Endothelial cell of umbilical vein (primary cell): ENCODE data around the gene RSPH10B. TPM values are rescaled to one million over a fixed set of nuclear protein-coding genes. Genes with fewer than 3 reads are reported as not detected.
"Not testable (repeated sequence)": the region's sequence is repeated elsewhere in the genome, so short reads cannot be mapped to it uniquely, and the experiment has no call there.

Source experiments
- Bru-seq: library from RNA; stranded (reverse); fragments of 400-500 nt; gene quantifications from one replicate; lab custom pipeline; 2021; lab: Mats Ljungman, UMichigan
- BruChase-seq, 2 experiments: library from RNA; stranded (reverse); fragments of 400-500 nt; gene quantifications; one replicate each; lab custom pipeline; 2021; lab: Mats Ljungman, UMichigan
- BruUV-seq: library from RNA; stranded (reverse); fragments of 400-500 nt; replicated peaks from 2 replicates; lab custom pipeline; 2021; lab: Mats Ljungman, UMichigan
- CTCF ChIA-PET: fragments of 300-600, 350-600 bp; sonication (Branson Sonifier 250); formaldehyde crosslinking; loops from one replicate; lab custom pipeline; 2021; ENCODE audit warnings: antibody characterized with exemption, inconsistent platforms; lab: Charles Lee
- POLR2A ChIA-PET: fragments of 300-600, 350-600 bp; sonication (Branson Sonifier 250); formaldehyde crosslinking; loops from one replicate; lab custom pipeline; 2021; ENCODE audit warnings: antibody characterized with exemption, inconsistent platforms; lab: Charles Lee
- DNase-seq: peaks from one replicate; pipeline ENCODE4 v3.0.0-alpha.2; 2011; ENCODE audit warnings: low read depth, low spot score
- FAIRE-seq: peaks from 2 replicates; lab custom pipeline; 2011; peaks lifted over from hg19 to GRCh38; lab: Jason Lieb, UNC
- H2AFZ ChIP-seq: 2 replicates; pipeline ENCODE4 v1.6.0; 2012; ENCODE audit warnings: low read depth, low read length, control low read depth, inconsistent platforms
- H3K27ac ChIP-seq: 2 replicates; pipeline ENCODE4 v1.5.1; 2011; ENCODE audit warnings: low read depth, mild to moderate bottlenecking, control low read depth, low read length, moderate library complexity; ENCODE audit not compliant: insufficient read depth
- H3K27me3 ChIP-seq, 2 experiments: 2 replicates each; pipeline versions ENCODE4 v1.6.0 to v1.6.1; 2011; ENCODE audit warnings: low read length in 2 of 2, mixed read lengths in 1 of 2; ENCODE audit not compliant: control insufficient read depth in 2 of 2, insufficient read depth in 2 of 2
- H3K36me3 ChIP-seq, 2 experiments: 2 replicates in 1 of 2; 3 replicates in 1 of 2; pipeline ENCODE4 v1.5.1; 2011; ENCODE audit warnings: low read length in 2 of 2, mild to moderate bottlenecking in 1 of 2, moderate library complexity in 1 of 2; ENCODE audit not compliant: control insufficient read depth in 2 of 2, insufficient read depth in 2 of 2; ENCODE audit errors: extremely low read depth in 1 of 2
- H3K4me1 ChIP-seq: 3 replicates; pipeline ENCODE4 v1.5.1; 2011; ENCODE audit warnings: mild to moderate bottlenecking, low read length; ENCODE audit not compliant: control insufficient read depth, insufficient read depth; ENCODE audit errors: extremely low read depth
- H3K4me2 ChIP-seq: 2 replicates; pipeline ENCODE4 v1.6.1; 2011; ENCODE audit warnings: low read length, control low read depth, mixed read lengths; ENCODE audit not compliant: insufficient read depth
- H3K4me3 ChIP-seq, 3 experiments: fragments of 200-600 bp in 1 of 3; sonication (generic), shearing (Covaris generic) in 1 of 3; replicated peaks in 1 of 3; 2 replicates each; pipeline ENCODE4 v1.5.1; 2011 to 2016; ENCODE audit warnings: control low read depth in 3 of 3, low read length in 3 of 3, mild to moderate bottlenecking in 2 of 3, inconsistent platforms in 1 of 3, low read depth in 1 of 3, moderate library complexity in 1 of 3; ENCODE audit not compliant: insufficient read depth in 1 of 3
- H3K79me2 ChIP-seq: 2 replicates; pipeline ENCODE4 v1.6.0; 2012; ENCODE audit warnings: low read length, inconsistent platforms; ENCODE audit not compliant: control insufficient read depth, insufficient read depth
- H3K9ac ChIP-seq: replicated peaks from 2 replicates; pipeline ENCODE3; 2011; ENCODE audit warnings: low read length, control low read depth; ENCODE audit not compliant: insufficient read depth; ENCODE audit errors: extremely low read depth
- H3K9me1 ChIP-seq: replicated peaks from 3 replicates; pipeline ENCODE4 v1.6.0; 2011; ENCODE audit warnings: mild to moderate bottlenecking, low read length; ENCODE audit not compliant: control insufficient read depth, insufficient read depth; ENCODE audit errors: extremely low read depth
- H3K9me3 ChIP-seq: replicated peaks from 2 replicates; pipeline ENCODE4 v1.5.1; 2012; ENCODE audit warnings: low read length, inconsistent platforms; ENCODE audit not compliant: control insufficient read depth, insufficient read depth
- H4K20me1 ChIP-seq: replicated peaks from 2 replicates; pipeline ENCODE3; 2011; ENCODE audit warnings: mild to moderate bottlenecking, low read length; ENCODE audit not compliant: control insufficient read depth, insufficient read depth; ENCODE audit errors: extremely low read depth
- EZH2 ChIP-seq: IDR thresholded peaks from 2 replicates; pipeline ENCODE4 v1.6.1; 2012; ENCODE audit warnings: borderline replicate concordance, low read depth, mild to moderate bottlenecking, moderate library complexity, low read length, inconsistent platforms; ENCODE audit not compliant: severe bottlenecking
- FOS ChIP-seq: IDR thresholded peaks from 2 replicates; pipeline ENCODE4 v1.6.1; 2011; ENCODE audit warnings: mild to moderate bottlenecking, low read length, moderate library complexity, borderline replicate concordance; ENCODE audit not compliant: insufficient read depth
- GATA2 ChIP-seq: IDR thresholded peaks from 2 replicates; pipeline ENCODE4 v1.7.0; 2011; ENCODE audit warnings: low read depth, mild to moderate bottlenecking, moderate library complexity, mixed read lengths, low read length; ENCODE audit not compliant: insufficient read length, insufficient read depth
- JUN ChIP-seq: IDR thresholded peaks from 2 replicates; pipeline ENCODE4 v1.6.1; 2011; ENCODE audit warnings: borderline replicate concordance, low read depth; ENCODE audit not compliant: insufficient read length, insufficient read depth
- MYC ChIP-seq: IDR thresholded peaks from one replicate; pipeline ENCODE4 v1.6.1; 2011; ENCODE audit warnings: mild to moderate bottlenecking, low read depth, low read length
- POLR2A ChIP-seq: IDR thresholded peaks from 2 replicates; pipeline ENCODE4 v1.6.1; 2012; ENCODE audit warnings: low read depth, mild to moderate bottlenecking, control low read depth, low read length
- POLR2AphosphoS5 ChIP-seq: IDR thresholded peaks from 2 replicates; pipeline ENCODE4 v1.6.1; 2012; ENCODE audit warnings: low read depth, mild to moderate bottlenecking, control low read depth, low read length, moderate library complexity; ENCODE audit not compliant: insufficient read depth
- dilution Hi-C: fragments of 300-500 bp; cut with MboI; formaldehyde crosslinking; loops from one replicate; pipeline ENCODE4 v1.15.0; 2019; ENCODE audit warnings: low sequenced_read_pairs; ENCODE audit not compliant: extremely low pct_ligation_motif_present
- intact Hi-C: fragments of 100-400 bp; cut with micrococcal nuclease; formaldehyde crosslinking; loops from one replicate; pipeline ENCODE4 v1.10.0; 2022
- long read RNA-seq: library from polyadenylated mRNA; stranded (forward); transcript quantifications from one replicate; pipeline ENCODE4 v2.0.0, GENCODE V29; 2021
- polyA minus RNA-seq, 3 experiments: library from RNA; depleted of rRNA, polyadenylated mRNA; stranded (reverse); fragments of >200 nt; gene quantifications; 1 replicate in 1 of 3; 2 replicates in 2 of 3; pipeline ENCODE4 v1.2.3, GENCODE V29; 2011
- polyA plus RNA-seq, 4 experiments: library from polyadenylated mRNA; depleted of rRNA in 3 of 4; stranded (reverse) in 3 of 4; unstranded in 1 of 4; fragments of >200 nt; gene quantifications; 2 replicates each; pipeline versions ENCODE4 v1.2.1 to v1.2.3, GENCODE V29; 2011 to 2012; ENCODE audit warnings: missing spikeins in 1 of 4
- total RNA-seq: library from RNA; stranded (reverse); gene quantifications from 2 replicates; pipeline ENCODE4 v1.2.3, GENCODE V29; 2021
- TF ChIP-seq, protein P1 (sequence below): IDR thresholded peaks from 2 replicates; pipeline ENCODE4 v1.6.1; 2011; ENCODE audit not compliant: insufficient read depth, insufficient read length
- TF ChIP-seq, protein P2 (sequence below), 2 donors: IDR thresholded peaks; 1 replicate in 1 of 2; 2 replicates in 1 of 2; pipeline ENCODE4 v1.5.1; 2011; ENCODE audit warnings: low read length in 2 of 2, mild to moderate bottlenecking in 2 of 2, moderate library complexity in 2 of 2, control low read depth in 1 of 2, inconsistent platforms in 1 of 2, low read depth in 1 of 2; ENCODE audit not compliant: insufficient read depth in 1 of 2; ENCODE audit errors: extremely low read depth in 1 of 2

The RSPH10B gene
- 0.18 and 0.29 TPM in 2 replicates for total RNA-seq
- 0.11 and 0.15 TPM in 2 replicates for polyA plus RNA-seq
- 0.08 TPM in 2 replicates for polyA plus RNA-seq (2011; cell fraction: cytosol; rRNA removed)
- 0.61 and 0.97 TPM in 2 replicates for polyA plus RNA-seq (2011; cell fraction: nucleus; rRNA removed)
- 0.17 and 0.27 TPM in 2 replicates for polyA plus RNA-seq (2012)
- polyA minus RNA-seq = 0.15 and 0.19 TPM in 2 replicates
- not detected for polyA minus RNA-seq (2011; cell fraction: cytosol; rRNA and poly(A)+ RNA removed)
- polyA minus RNA-seq (2011; cell fraction: nucleus; rRNA and poly(A)+ RNA removed) = 0.19 TPM in 1 of 2 replicates, not detected in the other
- Bru-seq, nascent RNA = percentile 12 among the genes with signal in this experiment
- BruChase-seq, experiment 1, labeled RNA remaining after a 6-hour chase = percentile 10 among the genes with signal in this experiment
- percentile 10 among the genes with signal in this experiment for BruChase-seq, experiment 2, labeled RNA remaining after a 2-hour chase
- long read RNA-seq, partial matches to known transcripts = 0 of 1 reads
- long read RNA-seq, other reads (novel, unspliced or antisense) = 1 of 1 reads

DNA sequence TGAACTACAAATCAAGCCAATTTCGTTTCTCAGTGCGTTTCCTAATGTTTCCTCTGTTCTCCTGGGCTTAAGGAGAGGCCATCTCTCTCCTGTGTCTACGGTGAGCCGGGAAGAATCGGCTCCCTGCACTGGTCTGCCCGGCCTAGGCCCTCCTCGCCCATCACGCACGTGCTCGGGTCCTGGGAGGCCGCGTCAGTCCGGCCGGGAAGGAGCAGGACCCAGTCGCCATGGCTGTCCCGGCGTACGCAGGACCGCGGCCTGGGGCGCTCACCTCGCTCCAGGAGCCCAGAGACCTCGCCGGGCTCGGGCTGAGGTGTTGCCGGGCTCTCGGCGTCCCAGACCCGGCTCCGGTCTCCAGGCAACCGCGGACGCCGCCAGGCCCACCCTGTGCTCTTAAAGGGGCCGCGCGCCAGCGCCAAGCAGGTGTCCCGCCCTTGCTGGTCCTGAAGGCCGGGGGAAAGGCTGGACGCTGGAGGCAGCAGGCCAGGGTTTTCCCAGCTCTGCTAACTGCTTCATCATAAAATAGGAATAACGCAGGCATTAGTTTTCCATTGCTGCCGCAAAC, at the start of gene RSPH10B:
TSS of gene RSPH10B (minus strand) at position 343 of the 565 bp plus-strand sequence. CDS start 3,573 bp downstream, outside the sequence.
- H4K20me1 ChIP-seq, H3K4me3 ChIP-seq, H3K4me2 ChIP-seq, H3K4me1 ChIP-seq, BruUV-seq, POLR2A ChIA-PET, H3K36me3 ChIP-seq, CTCF ChIA-PET, DNase-seq, H3K9me1 ChIP-seq, intact Hi-C loops, H3K79me2 ChIP-seq, H3K27me3 ChIP-seq, H3K27ac ChIP-seq, H3K9ac ChIP-seq, H3K9me3 ChIP-seq, dilution Hi-C loops, H2AFZ ChIP-seq: not testable (repeated sequence)
- FAIRE-seq = peak; percentile 90

DNA sequence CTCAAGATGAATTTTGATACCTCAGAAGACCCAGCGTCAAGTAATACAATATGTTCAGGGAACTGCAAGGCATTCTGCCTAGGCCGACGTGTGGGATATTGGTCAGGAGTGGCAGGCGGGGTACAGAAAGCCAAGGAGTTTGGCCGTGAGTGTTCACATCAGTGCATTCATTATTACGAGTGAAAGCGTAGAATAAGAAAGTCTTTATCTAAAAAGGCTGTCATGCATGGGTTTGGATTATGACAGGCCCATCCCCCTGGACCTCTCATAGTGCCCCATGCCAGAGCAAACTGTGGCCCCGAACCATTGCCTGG, 46.1 kb upstream of the RSPH10B start:
- Histone ChIP-seq H2AFZ (no peak overlapping the region), H3K9me1 (no peaks in the 10 kb centered on the region), H3K9ac (no peak overlapping the region), H3K9me3 (no peaks in the 10 kb centered on the region), H3K4me3 (no peak overlapping the region), H3K27me3 (no peaks in the 10 kb centered on the region), H3K36me3 (peaks cover 12 to 16% of the 10 kb centered on the region in 2 experiments), H3K79me2 (peaks cover 15% of the 10 kb centered on the region), H4K20me1 (no peaks in the 10 kb centered on the region), H3K4me2 (no peak overlapping the region), H3K27ac (no peak overlapping the region), H3K4me1 (no peaks in the 10 kb centered on the region)
- intact Hi-C loops (no loop called here), dilution Hi-C loops (no loop called here)
- DNase-seq (no peak), FAIRE-seq (no peak)
- POLR2A ChIA-PET = no interaction called here
- BruUV-seq = no TSS peak
- TF ChIP-seq FOS = no peak
- no peak for TF ChIP-seq JUN
- no peak for TF ChIP-seq MYC
- no peak for TF ChIP-seq POLR2AphosphoS5
- TF ChIP-seq POLR2A = no peak
- TF ChIP-seq, protein P1, sequence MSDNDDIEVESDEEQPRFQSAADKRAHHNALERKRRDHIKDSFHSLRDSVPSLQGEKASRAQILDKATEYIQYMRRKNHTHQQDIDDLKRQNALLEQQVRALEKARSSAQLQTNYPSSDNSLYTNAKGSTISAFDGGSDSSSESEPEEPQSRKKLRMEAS = no peak
- TF ChIP-seq GATA2 = no peak
- TF ChIP-seq, protein P2, sequence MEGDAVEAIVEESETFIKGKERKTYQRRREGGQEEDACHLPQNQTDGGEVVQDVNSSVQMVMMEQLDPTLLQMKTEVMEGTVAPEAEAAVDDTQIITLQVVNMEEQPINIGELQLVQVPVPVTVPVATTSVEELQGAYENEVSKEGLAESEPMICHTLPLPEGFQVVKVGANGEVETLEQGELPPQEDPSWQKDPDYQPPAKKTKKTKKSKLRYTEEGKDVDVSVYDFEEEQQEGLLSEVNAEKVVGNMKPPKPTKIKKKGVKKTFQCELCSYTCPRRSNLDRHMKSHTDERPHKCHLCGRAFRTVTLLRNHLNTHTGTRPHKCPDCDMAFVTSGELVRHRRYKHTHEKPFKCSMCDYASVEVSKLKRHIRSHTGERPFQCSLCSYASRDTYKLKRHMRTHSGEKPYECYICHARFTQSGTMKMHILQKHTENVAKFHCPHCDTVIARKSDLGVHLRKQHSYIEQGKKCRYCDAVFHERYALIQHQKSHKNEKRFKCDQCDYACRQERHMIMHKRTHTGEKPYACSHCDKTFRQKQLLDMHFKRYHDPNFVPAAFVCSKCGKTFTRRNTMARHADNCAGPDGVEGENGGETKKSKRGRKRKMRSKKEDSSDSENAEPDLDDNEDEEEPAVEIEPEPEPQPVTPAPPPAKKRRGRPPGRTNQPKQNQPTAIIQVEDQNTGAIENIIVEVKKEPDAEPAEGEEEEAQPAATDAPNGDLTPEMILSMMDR (IDR thresholded peaks at IDR 0.05; ENCODE audit: extremely low read depth in 1 of 2, insufficient read depth in 1 of 2, low read depth in 1 of 2, low read length in 2 of 2) = no peak
- TF ChIP-seq EZH2 = no peak
- CTCF ChIA-PET = no interaction called here
